Kidney (tissue), 14 donors: ENCODE results near the gene TMEM190. TPM values are rescaled to one million over a fixed set of nuclear protein-coding genes. Genes with fewer than 3 reads are reported as not detected.
"Not testable (repeated sequence)": the region's sequence is repeated elsewhere in the genome, so short reads cannot be mapped to it uniquely, and the experiment has no call there.

Experiments used
- DNase-seq, 5 donors: peaks; one replicate each; pipeline ENCODE4 v3.0.0-alpha.2; 2013 to 2020
- FAIRE-seq: peaks from 2 replicates; lab custom pipeline; 2012; peaks lifted over from hg19 to GRCh38; lab: Jason Lieb, UNC
- H3K27ac ChIP-seq, 2 donors: one replicate each; pipeline ENCODE4 v1.7.0; 2013; ENCODE audit warnings: low read depth in 2 of 2, low read length in 2 of 2, inconsistent platforms in 1 of 2
- H3K27me3 ChIP-seq: one replicate; pipeline ENCODE4 v1.7.1; 2013; ENCODE audit warnings: low read length, inconsistent platforms; ENCODE audit not compliant: control insufficient read depth, insufficient read depth
- H3K36me3 ChIP-seq, 3 donors: one replicate each; pipeline versions ENCODE4 v1.7.0 to v1.7.1; 2013; ENCODE audit warnings: low read length in 3 of 3, control low read depth in 1 of 3, inconsistent platforms in 1 of 3; ENCODE audit not compliant: insufficient read depth in 3 of 3, control insufficient read depth in 2 of 3
- H3K4me1 ChIP-seq, 3 donors: one replicate each; pipeline versions ENCODE4 v1.7.0 to v1.7.1; 2013; ENCODE audit warnings: low read length in 3 of 3, inconsistent platforms in 1 of 3, low read depth in 1 of 3; ENCODE audit not compliant: control insufficient read depth in 2 of 3, insufficient read depth in 2 of 3
- H3K4me3 ChIP-seq, 3 donors: one replicate each; pipeline versions ENCODE4 v1.7.0 to v1.8.1; 2013; ENCODE audit warnings: low read length in 3 of 3, control low read depth in 1 of 3, inconsistent platforms in 1 of 3
- H3K9ac ChIP-seq, 3 donors: one replicate each; pipeline versions ENCODE4 v1.7.0 to v1.7.1; 2013; ENCODE audit warnings: low read length in 3 of 3, control low read depth in 1 of 3, inconsistent platforms in 1 of 3
- H3K9me3 ChIP-seq, 3 donors: one replicate each; pipeline versions ENCODE4 v1.7.0 to v1.7.1; 2013; ENCODE audit warnings: low read length in 3 of 3, control low read depth in 1 of 3, inconsistent platforms in 1 of 3; ENCODE audit not compliant: control insufficient read depth in 2 of 3, insufficient read depth in 1 of 3
- intact Hi-C: fragments of 100-400 bp; cut with DNase I; formaldehyde crosslinking; loops from one replicate; pipeline ENCODE4 v1.11.1; 2022
- polyA plus RNA-seq: library from polyadenylated mRNA; stranded (reverse); fragments of 350-450 nt; fragmentation: Illumina TruSeq; extraction: RNeasy Lipid Tissue Mini Kit (QIAGEN cat#74804); gene quantifications from one replicate; pipeline ENCODE4 v1.2.3, GENCODE V29; 2014; ENCODE audit warnings: low read depth, low replicate concordance; ENCODE audit not compliant: insufficient read depth
- total RNA-seq: library from RNA; stranded (reverse); fragmentation: NEBNext Ultra II Directional; extraction: Animal tissue kit (Norgen Biotek cat#: 25700); gene quantifications from one replicate; pipeline ENCODE4 v1.2.1, GENCODE V29; 2021
- TF ChIP-seq, protein P1 (sequence below): IDR thresholded peaks from 3 replicates; pipeline ENCODE4 v1.5.1; 2012; ENCODE audit warnings: mild to moderate bottlenecking, moderate library complexity, borderline replicate concordance; ENCODE audit not compliant: insufficient read depth; ENCODE audit errors: extremely low read depth
- donor health status: control.
- donor health status: control.
- donor health status: control.
- donor health status: control.
- donor health status: control.
- donor health status: DM: yes; HTN: yes; CAD: no.
- donor health status: Normal renal cell carcinoma (clear cell type).

TMEM190 gene
- total and polyA plus RNA-seq, 2 donors from 2014 or later = not detected

DNA sequence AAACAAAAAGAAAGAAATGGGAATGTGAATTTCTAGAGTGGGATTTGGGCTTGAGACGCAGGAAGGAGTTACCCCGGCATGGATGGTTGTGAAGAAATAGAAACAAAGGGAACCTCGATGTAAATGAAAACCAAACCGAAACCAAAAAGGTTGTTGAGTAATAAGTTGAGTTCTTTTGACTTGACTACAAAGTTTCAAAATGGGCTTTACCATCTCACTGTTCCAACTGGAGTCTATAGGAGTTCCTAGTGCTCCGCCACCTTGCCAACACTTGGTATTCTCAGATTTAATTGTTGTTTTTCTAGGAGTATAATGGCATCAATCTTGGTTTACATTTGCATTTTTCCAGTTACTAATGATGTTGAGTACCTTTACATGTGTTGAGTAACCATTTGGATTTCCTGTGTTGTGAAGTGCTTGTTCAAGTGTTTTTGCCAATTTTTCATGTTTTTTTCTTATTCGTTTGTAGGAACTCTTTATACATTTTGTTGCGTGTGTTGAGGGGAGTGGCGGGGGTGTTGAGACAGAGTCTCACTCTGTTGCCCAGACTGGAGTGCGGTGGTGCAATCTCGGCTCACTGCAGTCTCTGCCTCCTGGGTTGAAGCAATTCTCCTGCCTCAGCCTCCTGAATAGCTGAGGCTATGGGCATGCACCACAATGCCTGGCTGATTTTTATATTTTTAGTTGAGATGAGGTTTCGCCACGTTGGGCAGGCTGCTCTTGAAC, 21.7 kb downstream of the TMEM190 start:
- TF ChIP-seq, protein P1, sequence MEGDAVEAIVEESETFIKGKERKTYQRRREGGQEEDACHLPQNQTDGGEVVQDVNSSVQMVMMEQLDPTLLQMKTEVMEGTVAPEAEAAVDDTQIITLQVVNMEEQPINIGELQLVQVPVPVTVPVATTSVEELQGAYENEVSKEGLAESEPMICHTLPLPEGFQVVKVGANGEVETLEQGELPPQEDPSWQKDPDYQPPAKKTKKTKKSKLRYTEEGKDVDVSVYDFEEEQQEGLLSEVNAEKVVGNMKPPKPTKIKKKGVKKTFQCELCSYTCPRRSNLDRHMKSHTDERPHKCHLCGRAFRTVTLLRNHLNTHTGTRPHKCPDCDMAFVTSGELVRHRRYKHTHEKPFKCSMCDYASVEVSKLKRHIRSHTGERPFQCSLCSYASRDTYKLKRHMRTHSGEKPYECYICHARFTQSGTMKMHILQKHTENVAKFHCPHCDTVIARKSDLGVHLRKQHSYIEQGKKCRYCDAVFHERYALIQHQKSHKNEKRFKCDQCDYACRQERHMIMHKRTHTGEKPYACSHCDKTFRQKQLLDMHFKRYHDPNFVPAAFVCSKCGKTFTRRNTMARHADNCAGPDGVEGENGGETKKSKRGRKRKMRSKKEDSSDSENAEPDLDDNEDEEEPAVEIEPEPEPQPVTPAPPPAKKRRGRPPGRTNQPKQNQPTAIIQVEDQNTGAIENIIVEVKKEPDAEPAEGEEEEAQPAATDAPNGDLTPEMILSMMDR = no peak
- DNase-seq = no peak
- Histone ChIP-seq H3K4me3 (no peak overlapping the region), H3K36me3 (peaks cover 0 to 14% (median 10%) of the 10 kb centered on the region in 3 donors), H3K9ac (no peak overlapping the region), H3K27me3 (no peaks in the 10 kb centered on the region), H3K27ac (no peak overlapping the region), H3K9me3 (no peaks in the 10 kb centered on the region), H3K4me1 (no peaks in the 10 kb centered on the region)
- intact Hi-C loops = no loop called here
- no peak for FAIRE-seq

DNA sequence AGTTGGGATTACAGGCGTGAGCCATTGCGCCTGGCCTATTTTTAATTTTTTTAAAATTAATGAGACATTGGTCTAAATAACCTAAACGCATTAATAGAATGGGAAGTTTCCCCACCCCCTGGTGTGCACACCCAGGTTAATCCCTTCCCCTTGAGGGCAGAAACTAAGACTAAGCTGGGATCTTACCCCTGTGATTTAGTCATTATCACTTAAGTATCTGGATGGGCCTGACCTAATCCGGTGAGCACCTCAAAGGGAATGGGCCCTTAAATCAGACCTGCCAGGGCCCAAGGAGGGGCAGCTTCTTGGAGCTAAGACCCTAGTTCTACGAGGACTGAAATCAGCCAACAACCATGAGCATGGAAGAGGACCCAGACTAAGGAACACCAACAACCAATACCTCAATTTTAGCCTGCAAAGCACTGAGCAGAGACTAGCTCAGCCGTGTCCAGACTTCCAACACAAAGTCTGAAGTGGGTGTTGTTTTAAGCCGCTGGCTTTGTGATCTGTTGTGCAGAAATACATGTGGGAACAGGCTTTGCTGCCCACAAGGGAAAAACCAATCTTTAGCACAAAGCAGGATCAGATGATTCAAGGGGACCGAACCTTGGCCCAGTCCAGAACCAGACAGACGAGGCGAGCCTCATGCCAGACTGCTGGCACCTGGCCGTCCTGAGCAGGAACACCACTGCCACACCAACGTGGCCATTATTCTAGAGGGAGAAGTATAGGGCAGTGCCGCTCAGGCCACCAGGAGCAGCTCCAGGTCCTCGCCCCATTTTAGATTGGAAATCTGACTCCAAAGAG, 23.9 kb downstream of the TMEM190 start:
- H3K27ac ChIP-seq = no peak overlapping the region
- no peaks in the 10 kb centered on the region for H3K9me3 ChIP-seq
- no peak overlapping the region for H3K4me3 ChIP-seq
- no peaks in the 10 kb centered on the region for H3K4me1 ChIP-seq
- intact Hi-C loops = no loop called here
- FAIRE-seq (no peak), DNase-seq (no peak)
- no peak overlapping the region for H3K9ac ChIP-seq
- TF ChIP-seq, protein P1 = no peak
- H3K27me3 ChIP-seq = no peaks in the 10 kb centered on the region
- H3K36me3 ChIP-seq = peaks cover 0 to 16% (median 11%) of the 10 kb centered on the region in 3 donors

DNA sequence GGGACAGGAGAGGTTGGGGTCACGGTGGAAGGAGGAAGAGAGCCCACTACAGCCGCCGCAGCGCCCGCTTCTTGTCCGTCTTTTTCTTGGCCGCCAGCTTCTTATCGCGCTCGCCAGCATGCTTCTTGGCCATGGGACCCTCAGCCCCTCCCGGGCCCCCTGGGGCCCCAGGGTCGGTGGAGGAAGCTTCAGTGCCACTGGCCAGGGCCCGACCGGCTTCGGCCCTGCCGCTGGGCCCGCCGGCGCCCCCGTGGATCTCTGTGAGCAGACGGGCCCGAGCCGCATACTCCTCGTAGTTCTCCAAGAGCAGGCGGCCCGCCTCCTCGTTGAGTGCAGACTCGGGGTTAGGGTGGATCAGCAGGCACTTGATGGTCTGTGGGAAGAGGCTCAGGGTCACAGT, 24.8 kb downstream of the TMEM190 start:
- intact Hi-C loops, H3K27me3 ChIP-seq, H3K4me1 ChIP-seq, H3K9ac ChIP-seq, H3K4me3 ChIP-seq, FAIRE-seq, H3K27ac ChIP-seq, H3K9me3 ChIP-seq, DNase-seq: not testable (repeated sequence)
- H3K36me3 ChIP-seq = peaks cover 0 to 16% (median 12%) of the 10 kb centered on the region in 3 donors

DNA sequence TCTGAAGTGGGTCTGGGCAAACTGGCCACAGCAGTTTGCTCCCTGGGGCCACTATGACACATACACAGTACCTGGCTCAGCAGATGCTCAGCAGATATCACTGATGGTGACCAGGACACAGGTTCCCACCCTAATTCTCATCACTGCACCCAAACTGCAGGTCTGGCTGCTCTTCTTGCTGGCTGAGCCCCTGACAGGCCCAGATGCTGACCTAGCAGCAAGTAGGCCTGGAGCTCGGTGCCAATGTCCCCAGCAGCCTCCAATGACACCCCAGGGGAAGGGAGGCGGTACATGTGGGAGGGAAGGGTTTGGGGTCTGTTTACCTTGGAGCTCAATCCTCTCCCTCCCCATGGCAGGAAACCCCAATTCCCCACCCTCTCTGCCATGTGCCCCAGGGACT, 25.9 kb downstream of the TMEM190 start:
- no peak overlapping the region for H3K9ac ChIP-seq
- no peak overlapping the region for H3K27ac ChIP-seq
- peaks cover 0 to 6% (median 6%) of the 10 kb centered on the region in 3 donors for H3K4me1 ChIP-seq
- FAIRE-seq (no peak), DNase-seq (no peak)
- H3K4me3 ChIP-seq = no peak overlapping the region
- H3K9me3 ChIP-seq = no peaks in the 10 kb centered on the region
- intact Hi-C loops = no loop called here
- TF ChIP-seq, protein P1 = no peak
- peaks cover 0 to 16% (median 12%) of the 10 kb centered on the region in 3 donors for H3K36me3 ChIP-seq
- H3K27me3 ChIP-seq = no peaks in the 10 kb centered on the region
